NK-92 (cell line): ENCODE data around the gene SULT1A3.
"Not testable (repeated sequence)": the region's sequence is repeated elsewhere in the genome, so short reads cannot be mapped to it uniquely, and the experiment has no call there.

Experiments used
- DNase-seq: peaks from one replicate; lab custom pipeline; 2025; ENCODE audit not compliant: unreplicated experiment; lab: John Stamatoyannopoulos, UW

Gene SULT1A3

GRCh38 chr16:30186782-30187555 lies 12.1 kb upstream of the SULT1A3 start:
- DNase-seq = no peak

DNA sequence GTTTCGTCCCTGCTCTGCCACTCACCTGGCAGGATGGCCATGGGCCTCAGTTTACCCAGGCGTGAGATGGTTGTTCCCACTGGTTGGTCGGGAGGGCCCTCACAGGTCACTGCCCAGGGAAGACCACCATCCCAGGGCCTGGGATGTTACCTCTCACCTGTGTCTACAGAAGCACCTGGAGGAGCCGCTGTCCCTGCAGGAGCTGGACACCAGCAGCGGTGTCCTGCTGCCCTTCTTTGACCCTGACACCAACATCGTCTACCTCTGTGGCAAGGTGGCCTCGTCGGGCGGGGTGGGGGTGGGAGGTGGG lies 11.5 kb upstream of the SULT1A3 start:
- DNase-seq = no peak

GRCh38 chr16:30187971-30188561 lies 11.0 kb upstream of the SULT1A3 start:
- DNase-seq = no peak

GRCh38 chr16:30191158-30191557 lies 7.9 kb upstream of the SULT1A3 start:
- DNase-seq = not testable (repeated sequence)

DNA sequence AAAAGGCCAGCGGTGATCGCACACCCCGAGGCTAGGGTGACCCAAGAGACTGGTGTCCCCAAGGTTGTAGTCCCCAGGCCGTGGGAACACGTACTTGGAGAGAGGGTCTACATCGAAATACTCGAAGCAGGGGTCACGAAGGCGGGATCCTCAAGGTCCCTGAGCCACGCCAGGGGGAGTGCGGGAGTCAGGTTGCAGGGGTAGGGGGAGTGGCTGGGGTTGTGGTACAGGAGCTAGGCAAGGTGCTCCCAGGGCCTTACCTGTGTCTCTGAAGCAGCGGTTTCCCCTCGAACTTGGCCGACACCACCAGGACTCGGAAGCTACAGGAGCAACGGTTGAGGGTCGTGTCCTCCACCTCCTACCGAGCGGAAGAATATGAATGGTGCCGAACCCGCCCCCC lies 6.0 kb upstream of the SULT1A3 start:
- DNase-seq = not testable (repeated sequence)

DNA sequence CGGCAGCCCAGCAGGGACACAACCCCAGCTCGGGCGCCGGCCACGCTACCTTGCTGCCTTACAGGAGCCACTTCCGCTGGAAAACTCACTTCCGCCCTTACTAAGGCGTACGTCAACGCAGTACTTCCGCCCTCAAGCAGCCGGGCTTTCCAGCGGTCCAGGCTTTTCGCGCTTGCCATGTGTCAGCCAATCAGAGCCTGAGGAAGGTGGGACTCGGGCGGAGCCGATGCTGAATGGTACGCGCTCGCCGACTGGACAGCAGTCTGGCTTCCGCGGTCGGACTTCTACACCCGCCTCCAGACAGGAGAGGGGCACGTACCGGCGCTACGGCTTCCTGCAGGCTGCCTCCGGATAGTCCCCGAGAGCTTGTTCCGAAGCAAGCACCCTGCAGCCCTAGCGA lies 5.4 kb upstream of the SULT1A3 start, which contains the start of the genes BOLA2B and SLX1A:
TSS of gene BOLA2B (minus strand) at position 52 of the 400 bp plus-strand sequence. CDS start 71 bp downstream, outside the sequence.
TSS of gene SLX1A (plus strand) at position 261 of the 400 bp plus-strand sequence. CDS start 210 bp downstream, outside the sequence.
- DNase-seq = not testable (repeated sequence)

DNA sequence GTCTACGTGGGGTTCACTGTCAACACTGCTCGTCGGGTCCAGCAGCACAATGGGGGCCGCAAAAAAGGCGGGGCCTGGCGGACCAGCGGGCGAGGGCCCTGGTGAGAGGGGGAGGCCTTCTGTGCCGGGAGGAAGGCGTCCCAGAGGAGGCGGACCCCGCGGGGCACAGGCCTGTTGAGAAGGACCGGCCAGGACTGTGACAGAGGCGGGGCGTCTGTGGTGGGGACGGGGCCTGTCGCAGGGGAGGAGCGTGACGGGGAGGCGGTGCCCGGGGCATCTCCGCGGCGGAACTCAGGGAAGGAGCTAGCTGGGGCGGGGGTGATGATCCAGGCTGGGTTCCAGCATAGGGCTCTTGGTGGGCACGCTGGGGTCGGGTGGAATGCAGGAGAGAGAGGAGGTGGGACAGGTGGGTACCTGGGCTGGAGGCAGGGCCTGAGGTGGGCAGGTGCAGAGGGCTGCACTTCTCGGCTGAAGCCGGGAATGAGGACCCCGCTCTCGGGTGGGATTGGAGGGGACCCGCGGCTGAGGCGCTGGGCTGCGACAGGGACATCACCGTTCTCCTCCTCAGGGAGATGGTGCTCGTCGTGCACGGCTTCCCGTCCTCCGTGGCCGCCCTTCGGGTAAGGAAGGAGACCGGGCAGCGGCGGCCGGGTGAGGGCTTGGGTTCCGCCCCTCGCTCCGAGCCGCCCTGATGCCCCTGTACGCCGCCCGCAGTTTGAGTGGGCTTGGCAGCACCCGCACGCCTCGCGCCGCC lies 4.7 kb upstream of the SULT1A3 start:
- not testable (repeated sequence) for DNase-seq

DNA sequence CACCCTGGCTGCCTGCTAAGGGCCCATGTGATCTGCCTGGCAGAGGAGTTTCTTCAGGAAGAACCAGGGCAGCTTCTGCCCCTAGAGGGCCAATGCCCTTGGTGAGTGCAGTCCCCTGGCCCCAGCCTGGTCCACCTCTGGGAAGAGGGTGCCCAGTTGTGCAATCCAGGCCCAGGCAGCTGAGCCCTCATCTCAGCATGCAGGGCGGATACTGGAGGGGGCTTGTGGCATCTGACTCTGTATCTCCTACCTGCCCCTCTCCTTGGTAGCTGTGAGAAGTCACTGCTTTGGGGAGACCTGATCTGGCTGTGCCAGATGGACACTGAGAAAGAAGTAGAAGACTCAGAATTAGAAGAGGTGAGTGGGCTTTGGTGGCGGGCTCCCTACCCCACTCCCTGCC lies 2.1 kb upstream of the SULT1A3 start:
- DNase-seq = not testable (repeated sequence)

DNA sequence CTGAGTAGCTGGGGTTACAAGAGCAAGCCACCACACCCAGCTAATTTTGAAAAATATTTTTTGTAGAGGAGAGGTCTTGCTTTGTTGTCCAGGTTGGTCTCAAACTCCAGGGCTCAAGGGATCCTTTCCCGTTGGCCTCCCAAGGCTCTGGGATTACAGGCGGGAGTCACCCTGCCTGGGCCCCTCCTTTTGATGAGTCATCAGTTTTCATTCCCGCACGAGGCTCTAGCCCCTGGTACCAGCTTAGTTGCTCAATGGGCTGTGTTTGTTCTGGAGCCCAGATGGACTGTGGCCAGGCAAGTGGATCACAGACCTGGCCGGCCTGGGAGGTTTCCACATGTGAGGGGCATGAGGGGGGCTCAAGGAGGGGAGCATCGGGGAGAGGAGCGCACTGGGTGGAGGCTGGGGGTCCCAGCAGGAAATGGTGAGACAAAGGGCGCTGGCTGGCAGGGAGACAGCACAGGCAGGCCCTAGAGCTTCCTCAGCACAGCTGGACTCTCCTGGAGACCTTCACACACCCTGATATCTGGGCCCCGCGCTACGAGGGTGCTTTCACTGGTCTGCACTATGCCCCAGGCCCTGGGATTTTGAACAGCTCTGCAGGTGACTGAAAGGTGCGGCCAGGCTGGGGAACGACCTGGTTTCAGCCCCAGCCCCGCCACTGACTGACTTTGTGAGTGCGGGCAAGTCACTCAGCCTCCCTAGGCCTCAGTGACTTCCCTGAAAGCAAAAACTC lies 721 bp downstream of the SULT1A3 start:
- not testable (repeated sequence) for DNase-seq

- DNase-seq = not testable (repeated sequence)
Observed at GRCh38 chr16:30205541-30206236, 6.6 kb downstream of the SULT1A3 start.

- not testable (repeated sequence) for DNase-seq
Observed at GRCh38 chr16:30206252-30206651, 7.2 kb downstream of the SULT1A3 start.

DNA sequence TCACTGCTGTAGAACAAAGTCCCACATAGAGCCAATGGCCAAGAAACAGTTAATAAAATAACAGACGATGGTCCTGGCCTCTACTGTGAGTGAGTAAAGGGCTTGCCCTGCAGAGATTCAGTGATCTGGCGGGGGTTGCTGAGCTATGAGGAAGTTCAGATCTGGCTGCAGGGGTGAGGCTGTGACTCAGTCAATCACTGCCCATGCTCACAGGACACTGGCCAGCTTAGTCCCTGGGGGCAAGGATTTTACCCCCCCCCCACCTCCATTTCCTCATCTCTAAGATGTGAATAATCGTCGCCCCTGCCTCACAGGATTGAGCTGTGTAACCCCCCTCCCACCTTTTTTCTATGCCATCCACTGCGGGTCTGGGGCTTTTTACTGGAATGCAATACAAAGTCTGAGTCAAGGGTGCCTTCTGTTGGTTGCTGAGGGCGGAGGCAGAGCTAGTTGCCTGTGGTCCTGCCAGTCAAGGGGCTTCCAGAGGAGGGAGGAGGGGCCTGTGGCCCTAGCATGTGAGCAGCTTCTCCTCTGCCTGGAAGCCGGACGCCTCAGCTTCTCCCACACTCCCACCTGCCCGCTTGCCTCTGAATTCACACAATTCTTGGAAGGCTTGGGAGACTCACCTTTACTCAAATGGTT lies 8.1 kb downstream of the SULT1A3 start:
- DNase-seq = not testable (repeated sequence)

- not testable (repeated sequence) for DNase-seq
Observed at GRCh38 chr16:30209032-30209431, 10.0 kb downstream of the SULT1A3 start.

DNA sequence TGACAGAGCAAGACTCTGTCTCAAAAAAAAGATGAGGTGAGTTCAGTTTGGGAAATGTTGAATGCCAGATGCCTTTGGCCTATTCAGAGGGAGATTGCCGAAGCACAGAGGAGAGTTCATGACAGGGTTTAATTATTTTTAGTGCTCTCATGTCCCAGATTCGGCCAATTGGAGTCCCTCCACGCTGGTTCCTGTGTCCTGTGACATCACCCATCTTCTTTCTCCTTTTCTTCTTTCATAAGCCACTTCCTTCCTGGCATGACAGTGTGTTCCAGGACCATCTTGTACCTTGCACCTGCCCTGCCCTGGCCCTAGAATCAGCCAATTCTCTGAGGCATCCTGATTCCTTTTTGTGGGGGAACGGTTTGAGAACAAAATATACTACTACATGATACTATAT lies 12.4 kb downstream of the SULT1A3 start:
- DNase-seq = not testable (repeated sequence)

DNA sequence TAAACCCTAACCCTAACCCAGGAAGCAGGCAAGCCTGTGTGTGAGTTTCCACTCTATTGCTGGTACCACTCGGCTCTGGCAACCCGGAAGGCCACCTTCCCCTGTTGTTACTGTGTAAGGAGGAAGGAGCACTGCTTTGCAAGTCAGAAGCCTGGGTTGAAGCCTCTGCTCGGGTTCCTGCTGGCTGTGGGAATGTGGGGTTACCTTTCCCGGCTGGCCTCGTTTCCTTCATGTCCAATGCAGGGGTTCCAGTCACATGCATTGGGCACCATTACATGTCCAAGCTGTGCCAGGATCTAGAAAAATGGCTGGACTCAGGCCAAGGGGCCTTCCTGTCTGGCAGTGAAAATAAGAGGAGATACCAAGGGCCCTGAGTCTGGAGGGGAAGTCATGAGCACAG lies 18.0 kb downstream of the SULT1A3 start:
- DNase-seq = not testable (repeated sequence)

GRCh38 chr16:30248379-30248778 lies 49.3 kb downstream of the SULT1A3 start, which contains the start of gene NPIPB13:
Gene NPIPB13 (minus strand): TSS chr16:30248479. CDS start chr16:30245573, 2,906 bp downstream.
- not testable (repeated sequence) for DNase-seq
